Measurements from ENCODE around the gene SMAD6.

SMAD6 gene

DNA sequence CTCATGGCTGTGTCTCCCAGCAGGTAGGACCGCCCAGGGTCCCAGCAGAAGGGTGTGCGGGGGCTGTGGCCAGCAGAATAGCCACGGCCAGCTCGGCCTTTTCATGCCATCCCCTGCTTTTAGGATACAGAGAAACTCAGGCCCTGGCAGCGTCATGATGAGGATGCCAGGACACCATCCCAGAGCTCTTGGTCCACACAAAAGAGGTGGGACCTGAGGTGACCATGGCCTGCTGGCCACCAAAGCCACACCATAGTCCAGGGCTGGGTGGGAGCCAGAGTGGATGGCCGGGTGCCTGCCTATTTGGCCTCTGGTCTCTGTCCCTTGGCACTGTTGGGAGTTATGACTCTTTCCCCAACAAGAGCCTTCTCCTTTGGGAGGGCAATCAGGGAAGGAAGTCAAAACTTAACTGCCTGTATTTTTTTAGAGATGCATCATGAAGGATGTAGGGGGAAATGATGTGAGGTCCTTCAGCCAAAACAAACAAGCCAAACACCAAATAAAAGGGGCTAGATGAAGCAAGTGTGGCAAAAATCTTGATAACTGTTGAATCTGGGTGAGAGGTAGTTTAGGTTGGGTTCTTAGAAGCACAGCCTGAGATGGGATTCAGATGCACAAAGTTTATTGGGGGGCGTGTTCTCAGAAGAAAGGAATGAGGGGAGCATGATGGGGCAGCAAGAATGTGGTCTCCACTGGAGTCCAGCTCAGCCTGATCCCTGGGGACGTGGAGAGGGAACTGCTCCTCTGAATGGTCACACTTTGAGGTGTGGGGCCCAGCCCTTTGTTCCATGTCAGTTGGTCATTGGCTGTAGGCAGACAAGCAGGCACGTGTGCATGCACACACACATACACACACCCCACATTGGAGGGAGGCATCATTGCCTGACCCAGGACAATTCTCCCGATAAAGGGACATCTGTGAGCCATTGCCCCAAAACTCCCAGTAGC, 33.2 kb downstream of the SMAD6 start (continued):
- TF ChIP-seq ZNF692 (tag by site-specific recombination; IDR thresholded peaks at IDR 0.05), result peak; percentile 84
- no peak for TF ChIP-seq ZNF10 (tag by site-specific recombination; IDR thresholded peaks at IDR 0.05)
- 0 out of 2 replicates have a peak, but pooled peaks have one; percentile 18 for TF ChIP-seq ZBTB17 (tag by site-specific recombination; IDR thresholded peaks at IDR 0.05)
- TF ChIP-seq SCRT2 (tag by site-specific recombination; IDR thresholded peaks at IDR 0.05), result peak; percentile 57; the same call in 1 of the 2 replicates
- TF ChIP-seq KLF16 (tag by site-specific recombination; IDR thresholded peaks at IDR 0.05), result peak; percentile 39; the same call in 1 of the 2 replicates
- no peak for TF ChIP-seq ZFHX2 (tag by site-specific recombination; conservative IDR thresholded peaks at IDR 0.05)
- TF ChIP-seq ZBTB48 (tag by site-specific recombination; IDR thresholded peaks at IDR 0.05), result 0 out of 2 replicates have a peak, but pooled peaks have one; percentile 40
- TF ChIP-seq ZBTB8A (tag by site-specific recombination; IDR thresholded peaks at IDR 0.05), result 0 out of 2 replicates have a peak, but pooled peaks have one; percentile 21
- TF ChIP-seq ZNF621 (tag by site-specific recombination; IDR thresholded peaks at IDR 0.05), result 0 out of 2 replicates have a peak, but pooled peaks have one; percentile 20
- TF ChIP-seq, protein P1, sequence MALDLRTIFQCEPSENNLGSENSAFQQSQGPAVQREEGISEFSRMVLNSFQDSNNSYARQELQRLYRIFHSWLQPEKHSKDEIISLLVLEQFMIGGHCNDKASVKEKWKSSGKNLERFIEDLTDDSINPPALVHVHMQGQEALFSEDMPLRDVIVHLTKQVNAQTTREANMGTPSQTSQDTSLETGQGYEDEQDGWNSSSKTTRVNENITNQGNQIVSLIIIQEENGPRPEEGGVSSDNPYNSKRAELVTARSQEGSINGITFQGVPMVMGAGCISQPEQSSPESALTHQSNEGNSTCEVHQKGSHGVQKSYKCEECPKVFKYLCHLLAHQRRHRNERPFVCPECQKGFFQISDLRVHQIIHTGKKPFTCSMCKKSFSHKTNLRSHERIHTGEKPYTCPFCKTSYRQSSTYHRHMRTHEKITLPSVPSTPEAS (tag by site-specific recombination; IDR thresholded peaks at IDR 0.05), result peak; percentile 68; the same call in 1 of the 2 replicates

- no peaks in the 10 kb centered on the region for H3K9me3 ChIP-seq (ENCODE audit: control insufficient read depth, insufficient read depth, low read depth, low read length)
- CTCF ChIA-PET, result interaction anchor here (0.5 to 1.8 kb wide), 9 partner anchors 9 to 698 kb away, joined by 3 to 5 read pairs (median 3); no protein-coding TSS in a partner anchor
- H3K4me3 ChIP-seq (ENCODE audit: low read depth, low read length), result no peak overlapping the region
- POLR2A ChIA-PET, result interaction anchor here (0.8 kb wide), 1 partner anchor 9 kb away, joined by 3 read pairs; no protein-coding TSS in a partner anchor
- peaks cover 15% of the 10 kb centered on the region for H3K4me1 ChIP-seq (ENCODE audit: control insufficient read depth, insufficient read depth, low read length)
- no peak overlapping the region for H3K27ac ChIP-seq (ENCODE audit: extremely low read depth, low read depth, low read length)
- peaks cover 3 to 44% of the 10 kb centered on the region in 2 experiments; a peak in 2 of 3 replicates for H3K36me3 ChIP-seq (ENCODE audit: control insufficient read depth in 2 of 2, insufficient read depth in 1 of 2, low read length in 2 of 2)
- peak; percentile 65; the same call in 1 of the 2 replicates for TF ChIP-seq ZNF660 (tag by site-specific recombination; IDR thresholded peaks at IDR 0.05)
- TF ChIP-seq PRDM6 (tag by site-specific recombination; IDR thresholded peaks at IDR 0.05), result 0 out of 2 replicates have a peak, but pooled peaks have one; percentile 33
- no peak for TF ChIP-seq OSR2 (tag by site-specific recombination; IDR thresholded peaks at IDR 0.05)
- peak; percentile 13; the same call in 1 of the 2 replicates for TF ChIP-seq ZNF37A (tag by site-specific recombination; IDR thresholded peaks at IDR 0.05)
- no peak for TF ChIP-seq ZNF18 (tag by site-specific recombination; IDR thresholded peaks at IDR 0.05)
- TF ChIP-seq ZBTB8A (tag by site-specific recombination; IDR thresholded peaks at IDR 0.05), result no peak
- TF ChIP-seq ZNF211 (tag by site-specific recombination; IDR thresholded peaks at IDR 0.05; ENCODE audit: low read depth), result no peak
- TF ChIP-seq ZBTB48 (tag by site-specific recombination; IDR thresholded peaks at IDR 0.05), result 0 out of 2 replicates have a peak, but pooled peaks have one; percentile 2
- peak; percentile 47 for TF ChIP-seq ZFHX2 (tag by site-specific recombination; conservative IDR thresholded peaks at IDR 0.05)
- TF ChIP-seq GLIS1 (tag by site-specific recombination; IDR thresholded peaks at IDR 0.05), result peak; percentile 62
These were observed 33.9 kb downstream of the SMAD6 start for GRCh38 chr15:66735909-66736305.
